ENCODE measurements around the gene SP5. TPM values are rescaled to one million over a fixed set of nuclear protein-coding genes. Genes with fewer than 3 reads are reported as not detected.

SP5 gene
- total and polyA plus RNA-seq, 9 of the 15 experiments (the other 6 are each of a cell fraction or from before 2014, with no cell fraction given) = 0.03 to 1.7 (median 0.16) TPM; not detected in 1

DNA sequence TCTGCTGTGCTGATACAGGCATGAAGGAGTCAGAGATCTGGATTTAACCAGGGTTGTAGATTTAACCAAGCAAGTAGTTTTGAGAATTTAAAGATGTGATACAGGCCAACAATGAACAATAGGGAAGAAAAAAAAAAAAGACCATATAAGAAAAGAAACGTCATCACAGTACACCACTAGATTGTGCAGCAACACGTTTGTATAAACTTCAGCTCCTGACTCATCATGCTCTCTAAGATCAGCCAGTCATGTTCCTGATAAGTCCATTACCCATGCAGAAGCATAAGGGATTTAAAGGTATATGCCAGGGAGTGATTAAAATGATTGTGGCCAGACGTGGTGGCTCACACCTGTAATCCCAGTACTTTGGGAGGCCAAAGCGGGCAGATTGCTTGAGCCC, 32.8 kb downstream of the SP5 start (continued):
- TF ChIP-seq BACH1 (tag; IDR thresholded peaks at IDR 0.05) (0 out of 2 replicates have a peak, but pooled peaks have one; percentile 59), SOX6 (IDR thresholded peaks at IDR 0.05) (peak; percentile 82), ZNF76 (CRISPR knock-in tag; IDR thresholded peaks at IDR 0.05; ENCODE audit: borderline replicate concordance) (no peak), DPF2 (IDR thresholded peaks at IDR 0.05) (peak; percentile 87), JUN (IDR thresholded peaks at IDR 0.05; ENCODE audit: borderline replicate concordance, low read depth, low read length) (peak; percentile 80; the same call in 1 of the 2 replicates), JUN (CRISPR knock-in tag; IDR thresholded peaks at IDR 0.05; ENCODE audit: borderline replicate concordance) (no peak), ZNF263 (CRISPR knock-in tag; IDR thresholded peaks at IDR 0.05; ENCODE audit: borderline replicate concordance) (no peak), ZFX (CRISPR knock-in tag; IDR thresholded peaks at IDR 0.05) (no peak), ZSCAN29 (IDR thresholded peaks at IDR 0.05) (no peak), BHLHE40 (IDR thresholded peaks at IDR 0.05; ENCODE audit: low read length) (peak; percentile 63), NFE2 (IDR thresholded peaks at IDR 0.05; ENCODE audit: low read depth) (peak; percentile 82), TRIM24 (IDR thresholded peaks at IDR 0.05) (peak in 1 of 2 experiments; percentile 38; a peak in 1 of 4 replicates)
- TF ChIP-seq, protein P1, sequence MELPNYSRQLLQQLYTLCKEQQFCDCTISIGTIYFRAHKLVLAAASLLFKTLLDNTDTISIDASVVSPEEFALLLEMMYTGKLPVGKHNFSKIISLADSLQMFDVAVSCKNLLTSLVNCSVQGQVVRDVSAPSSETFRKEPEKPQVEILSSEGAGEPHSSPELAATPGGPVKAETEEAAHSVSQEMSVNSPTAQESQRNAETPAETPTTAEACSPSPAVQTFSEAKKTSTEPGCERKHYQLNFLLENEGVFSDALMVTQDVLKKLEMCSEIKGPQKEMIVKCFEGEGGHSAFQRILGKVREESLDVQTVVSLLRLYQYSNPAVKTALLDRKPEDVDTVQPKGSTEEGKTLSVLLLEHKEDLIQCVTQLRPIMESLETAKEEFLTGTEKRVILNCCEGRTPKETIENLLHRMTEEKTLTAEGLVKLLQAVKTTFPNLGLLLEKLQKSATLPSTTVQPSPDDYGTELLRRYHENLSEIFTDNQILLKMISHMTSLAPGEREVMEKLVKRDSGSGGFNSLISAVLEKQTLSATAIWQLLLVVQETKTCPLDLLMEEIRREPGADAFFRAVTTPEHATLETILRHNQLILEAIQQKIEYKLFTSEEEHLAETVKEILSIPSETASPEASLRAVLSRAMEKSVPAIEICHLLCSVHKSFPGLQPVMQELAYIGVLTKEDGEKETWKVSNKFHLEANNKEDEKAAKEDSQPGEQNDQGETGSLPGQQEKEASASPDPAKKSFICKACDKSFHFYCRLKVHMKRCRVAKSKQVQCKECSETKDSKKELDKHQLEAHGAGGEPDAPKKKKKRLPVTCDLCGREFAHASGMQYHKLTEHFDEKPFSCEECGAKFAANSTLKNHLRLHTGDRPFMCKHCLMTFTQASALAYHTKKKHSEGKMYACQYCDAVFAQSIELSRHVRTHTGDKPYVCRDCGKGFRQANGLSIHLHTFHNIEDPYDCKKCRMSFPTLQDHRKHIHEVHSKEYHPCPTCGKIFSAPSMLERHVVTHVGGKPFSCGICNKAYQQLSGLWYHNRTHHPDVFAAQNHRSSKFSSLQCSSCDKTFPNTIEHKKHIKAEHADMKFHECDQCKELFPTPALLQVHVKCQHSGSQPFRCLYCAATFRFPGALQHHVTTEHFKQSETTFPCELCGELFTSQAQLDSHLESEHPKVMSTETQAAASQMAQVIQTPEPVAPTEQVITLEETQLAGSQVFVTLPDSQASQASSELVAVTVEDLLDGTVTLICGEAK (IDR thresholded peaks at IDR 0.05) = 0 out of 2 replicates have a peak, but pooled peaks have one; percentile 19
- TF ChIP-seq, protein P1 (CRISPR knock-in tag; IDR thresholded peaks at IDR 0.05) = no peak
- TF ChIP-seq, protein P2, sequence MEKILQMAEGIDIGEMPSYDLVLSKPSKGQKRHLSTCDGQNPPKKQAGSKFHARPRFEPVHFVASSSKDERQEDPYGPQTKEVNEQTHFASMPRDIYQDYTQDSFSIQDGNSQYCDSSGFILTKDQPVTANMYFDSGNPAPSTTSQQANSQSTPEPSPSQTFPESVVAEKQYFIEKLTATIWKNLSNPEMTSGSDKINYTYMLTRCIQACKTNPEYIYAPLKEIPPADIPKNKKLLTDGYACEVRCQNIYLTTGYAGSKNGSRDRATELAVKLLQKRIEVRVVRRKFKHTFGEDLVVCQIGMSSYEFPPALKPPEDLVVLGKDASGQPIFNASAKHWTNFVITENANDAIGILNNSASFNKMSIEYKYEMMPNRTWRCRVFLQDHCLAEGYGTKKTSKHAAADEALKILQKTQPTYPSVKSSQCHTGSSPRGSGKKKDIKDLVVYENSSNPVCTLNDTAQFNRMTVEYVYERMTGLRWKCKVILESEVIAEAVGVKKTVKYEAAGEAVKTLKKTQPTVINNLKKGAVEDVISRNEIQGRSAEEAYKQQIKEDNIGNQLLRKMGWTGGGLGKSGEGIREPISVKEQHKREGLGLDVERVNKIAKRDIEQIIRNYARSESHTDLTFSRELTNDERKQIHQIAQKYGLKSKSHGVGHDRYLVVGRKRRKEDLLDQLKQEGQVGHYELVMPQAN (IDR thresholded peaks at IDR 0.05; ENCODE audit: borderline replicate concordance) = 0 out of 2 replicates have a peak, but pooled peaks have one; percentile 0
- TF ChIP-seq, protein P3, sequence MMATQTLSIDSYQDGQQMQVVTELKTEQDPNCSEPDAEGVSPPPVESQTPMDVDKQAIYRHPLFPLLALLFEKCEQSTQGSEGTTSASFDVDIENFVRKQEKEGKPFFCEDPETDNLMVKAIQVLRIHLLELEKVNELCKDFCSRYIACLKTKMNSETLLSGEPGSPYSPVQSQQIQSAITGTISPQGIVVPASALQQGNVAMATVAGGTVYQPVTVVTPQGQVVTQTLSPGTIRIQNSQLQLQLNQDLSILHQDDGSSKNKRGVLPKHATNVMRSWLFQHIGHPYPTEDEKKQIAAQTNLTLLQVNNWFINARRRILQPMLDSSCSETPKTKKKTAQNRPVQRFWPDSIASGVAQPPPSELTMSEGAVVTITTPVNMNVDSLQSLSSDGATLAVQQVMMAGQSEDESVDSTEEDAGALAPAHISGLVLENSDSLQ (IDR thresholded peaks at IDR 0.05) = peak; percentile 33; the same call in 1 of the 2 replicates
- TF ChIP-seq, protein P4, sequence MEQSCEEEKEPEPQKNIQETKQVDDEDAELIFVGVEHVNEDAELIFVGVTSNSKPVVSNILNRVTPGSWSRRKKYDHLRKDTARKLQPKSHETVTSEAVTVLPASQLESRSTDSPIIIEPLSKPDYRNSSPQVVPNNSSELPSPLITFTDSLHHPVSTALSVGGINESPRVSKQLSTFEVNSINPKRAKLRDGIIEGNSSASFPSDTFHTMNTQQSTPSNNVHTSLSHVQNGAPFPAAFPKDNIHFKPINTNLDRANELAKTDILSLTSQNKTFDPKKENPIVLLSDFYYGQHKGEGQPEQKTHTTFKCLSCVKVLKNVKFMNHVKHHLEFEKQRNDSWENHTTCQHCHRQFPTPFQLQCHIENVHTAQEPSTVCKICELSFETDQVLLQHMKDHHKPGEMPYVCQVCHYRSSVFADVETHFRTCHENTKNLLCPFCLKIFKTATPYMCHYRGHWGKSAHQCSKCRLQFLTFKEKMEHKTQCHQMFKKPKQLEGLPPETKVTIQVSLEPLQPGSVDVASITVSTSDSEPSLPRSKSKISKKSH (CRISPR knock-in tag; IDR thresholded peaks at IDR 0.05) = no peak
